ENCODE data around the gene MYLK4.

DNA sequence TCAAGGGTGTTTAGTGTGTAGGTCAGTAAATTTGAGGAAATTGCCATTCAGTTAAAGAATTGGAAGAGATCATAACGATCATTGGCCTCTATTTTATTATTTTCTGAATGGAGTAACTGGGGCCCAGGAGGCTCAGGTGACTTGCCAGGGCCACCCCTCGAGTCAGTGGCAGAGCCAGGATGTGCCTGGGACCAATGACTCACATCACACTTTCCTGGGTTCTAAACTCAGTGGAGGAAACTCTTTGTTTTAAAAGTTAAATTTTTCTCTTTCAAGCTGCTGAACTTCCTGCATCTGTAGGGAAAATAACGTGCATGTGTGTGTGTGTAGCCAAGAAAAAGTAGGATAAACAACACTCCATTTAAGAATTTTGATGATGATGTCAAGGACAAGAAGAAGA, 135.5 kb downstream of the MYLK4 start:
- TF ChIP-seq, protein P1, sequence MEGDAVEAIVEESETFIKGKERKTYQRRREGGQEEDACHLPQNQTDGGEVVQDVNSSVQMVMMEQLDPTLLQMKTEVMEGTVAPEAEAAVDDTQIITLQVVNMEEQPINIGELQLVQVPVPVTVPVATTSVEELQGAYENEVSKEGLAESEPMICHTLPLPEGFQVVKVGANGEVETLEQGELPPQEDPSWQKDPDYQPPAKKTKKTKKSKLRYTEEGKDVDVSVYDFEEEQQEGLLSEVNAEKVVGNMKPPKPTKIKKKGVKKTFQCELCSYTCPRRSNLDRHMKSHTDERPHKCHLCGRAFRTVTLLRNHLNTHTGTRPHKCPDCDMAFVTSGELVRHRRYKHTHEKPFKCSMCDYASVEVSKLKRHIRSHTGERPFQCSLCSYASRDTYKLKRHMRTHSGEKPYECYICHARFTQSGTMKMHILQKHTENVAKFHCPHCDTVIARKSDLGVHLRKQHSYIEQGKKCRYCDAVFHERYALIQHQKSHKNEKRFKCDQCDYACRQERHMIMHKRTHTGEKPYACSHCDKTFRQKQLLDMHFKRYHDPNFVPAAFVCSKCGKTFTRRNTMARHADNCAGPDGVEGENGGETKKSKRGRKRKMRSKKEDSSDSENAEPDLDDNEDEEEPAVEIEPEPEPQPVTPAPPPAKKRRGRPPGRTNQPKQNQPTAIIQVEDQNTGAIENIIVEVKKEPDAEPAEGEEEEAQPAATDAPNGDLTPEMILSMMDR (conservative IDR thresholded peaks at IDR 0.05), result no peak
- TF ChIP-seq EZH2 (IDR thresholded peaks at IDR 0.05; ENCODE audit: low read depth), result no peak
